HL-60 (cell line): ENCODE measurements around the gene VPS35.
A peak's percentile ranks its signal among the peaks of the same experiment; 100 is the strongest.
"Not testable (repeated sequence)": the region's sequence is repeated elsewhere in the genome, so short reads cannot be mapped to it uniquely, and the experiment has no call there.

ENCODE experiments used
- DNase-seq, 2 experiments: peaks; one replicate each; pipeline ENCODE4 v3.0.0-alpha.2; 2010 to 2020; ENCODE audit warnings: low read depth in 1 of 2, low spot score in 1 of 2
- H3K27ac ChIP-seq: fragments of 250-450 bp; sonication (Bioruptor Pico); replicated peaks from 2 replicates; pipeline ENCODE4 v1.5.1; 2020; ENCODE audit warnings: mild to moderate bottlenecking, moderate library complexity
- H3K27me3 ChIP-seq: fragments of 250-450 bp; sonication (Bioruptor Pico); 2 replicates; pipeline ENCODE4 v1.5.1; 2021; ENCODE audit warnings: mild to moderate bottlenecking, moderate library complexity; ENCODE audit not compliant: insufficient read depth, poor library complexity, severe bottlenecking
- H3K4me3 ChIP-seq: replicated peaks from 2 replicates; pipeline ENCODE4 v1.5.1; 2011; ENCODE audit warnings: mild to moderate bottlenecking, control low read depth, low read length; ENCODE audit not compliant: insufficient read depth
- GABPA ChIP-seq: IDR thresholded peaks from 2 replicates; pipeline ENCODE4 v1.6.1; 2012; ENCODE audit warnings: low read depth
- POLR2AphosphoS5 ChIP-seq: IDR thresholded peaks from 2 replicates; pipeline ENCODE4 v1.6.1; 2012; ENCODE audit warnings: low read depth
- SPI1 ChIP-seq: IDR thresholded peaks from 2 replicates; pipeline ENCODE4 v1.6.1; 2012; ENCODE audit warnings: low read depth, mild to moderate bottlenecking, borderline replicate concordance
- TF ChIP-seq, protein P1 (sequence below): IDR thresholded peaks from one replicate; pipeline ENCODE4 v1.5.1; 2011; ENCODE audit warnings: low read length, control low read depth, inconsistent platforms; ENCODE audit not compliant: insufficient read depth
- TF ChIP-seq, protein P2 (sequence below): IDR thresholded peaks from 2 replicates; pipeline ENCODE4 v1.6.1; 2012; ENCODE audit warnings: low read depth; ENCODE audit not compliant: insufficient replicate concordance

VPS35 gene

DNA sequence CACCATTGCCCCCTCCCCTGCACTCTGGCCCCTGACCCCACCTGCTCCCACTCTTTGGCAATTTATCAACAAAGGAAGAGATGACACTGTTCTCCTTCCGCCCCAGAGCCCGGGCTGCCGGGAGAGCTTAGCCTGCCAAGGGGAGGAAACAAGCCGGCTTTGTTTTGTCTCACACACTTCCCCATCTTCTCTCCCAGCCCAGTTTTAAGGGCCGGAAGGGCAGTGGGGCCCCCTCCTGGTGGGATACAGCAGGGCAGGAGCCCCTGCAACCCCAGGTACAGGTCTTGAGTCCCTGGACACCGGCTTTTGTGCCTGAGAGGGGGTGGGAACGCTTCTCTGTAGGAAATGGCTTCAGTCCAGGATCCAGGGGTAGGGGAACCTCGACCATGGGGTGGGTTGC is 65.7 kb downstream of the VPS35 start:
- DNase-seq = peak in 1 of 2 experiments; percentile 73
- not testable (repeated sequence) for H3K27ac ChIP-seq, H3K4me3 ChIP-seq, H3K27me3 ChIP-seq
- peak; percentile 45; the same call in 1 of the 2 replicates for TF ChIP-seq SPI1

DNA sequence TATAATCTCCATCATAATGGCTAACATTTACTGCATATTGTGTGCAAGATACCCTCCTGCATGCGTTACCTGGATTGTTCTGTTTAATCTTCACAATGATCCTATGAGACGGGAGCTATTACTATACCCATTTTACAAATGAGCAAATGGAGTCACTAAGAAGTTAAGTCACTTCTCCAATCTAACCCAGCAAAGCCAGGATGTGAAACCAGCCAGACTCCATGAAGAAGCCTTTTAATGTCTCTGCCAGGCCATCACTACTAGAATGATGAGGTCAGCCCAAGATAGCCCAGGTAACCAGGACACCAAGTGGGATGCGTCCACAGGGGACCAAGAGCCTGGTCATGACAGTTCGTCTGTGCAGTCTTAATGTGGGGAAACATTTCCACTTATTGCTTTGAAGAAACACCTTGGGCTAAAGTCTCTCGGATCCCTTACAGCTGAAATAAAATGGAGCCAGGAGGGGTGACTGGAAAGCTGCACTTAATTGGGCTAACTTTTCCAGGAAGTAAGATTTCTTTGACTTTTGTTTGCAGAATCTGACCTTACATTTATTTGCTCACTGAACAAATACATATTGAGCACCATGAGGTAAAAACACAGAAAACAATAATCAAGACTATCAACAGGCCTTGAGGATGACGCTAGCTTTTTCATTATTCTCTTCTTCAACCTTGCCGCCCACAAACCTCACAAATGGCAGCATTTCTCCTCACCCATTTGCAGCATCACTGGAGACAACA is 66.9 kb downstream of the VPS35 start:
- no peak for DNase-seq
- TF ChIP-seq, protein P1, sequence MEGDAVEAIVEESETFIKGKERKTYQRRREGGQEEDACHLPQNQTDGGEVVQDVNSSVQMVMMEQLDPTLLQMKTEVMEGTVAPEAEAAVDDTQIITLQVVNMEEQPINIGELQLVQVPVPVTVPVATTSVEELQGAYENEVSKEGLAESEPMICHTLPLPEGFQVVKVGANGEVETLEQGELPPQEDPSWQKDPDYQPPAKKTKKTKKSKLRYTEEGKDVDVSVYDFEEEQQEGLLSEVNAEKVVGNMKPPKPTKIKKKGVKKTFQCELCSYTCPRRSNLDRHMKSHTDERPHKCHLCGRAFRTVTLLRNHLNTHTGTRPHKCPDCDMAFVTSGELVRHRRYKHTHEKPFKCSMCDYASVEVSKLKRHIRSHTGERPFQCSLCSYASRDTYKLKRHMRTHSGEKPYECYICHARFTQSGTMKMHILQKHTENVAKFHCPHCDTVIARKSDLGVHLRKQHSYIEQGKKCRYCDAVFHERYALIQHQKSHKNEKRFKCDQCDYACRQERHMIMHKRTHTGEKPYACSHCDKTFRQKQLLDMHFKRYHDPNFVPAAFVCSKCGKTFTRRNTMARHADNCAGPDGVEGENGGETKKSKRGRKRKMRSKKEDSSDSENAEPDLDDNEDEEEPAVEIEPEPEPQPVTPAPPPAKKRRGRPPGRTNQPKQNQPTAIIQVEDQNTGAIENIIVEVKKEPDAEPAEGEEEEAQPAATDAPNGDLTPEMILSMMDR = no peak
- TF ChIP-seq, protein P2, sequence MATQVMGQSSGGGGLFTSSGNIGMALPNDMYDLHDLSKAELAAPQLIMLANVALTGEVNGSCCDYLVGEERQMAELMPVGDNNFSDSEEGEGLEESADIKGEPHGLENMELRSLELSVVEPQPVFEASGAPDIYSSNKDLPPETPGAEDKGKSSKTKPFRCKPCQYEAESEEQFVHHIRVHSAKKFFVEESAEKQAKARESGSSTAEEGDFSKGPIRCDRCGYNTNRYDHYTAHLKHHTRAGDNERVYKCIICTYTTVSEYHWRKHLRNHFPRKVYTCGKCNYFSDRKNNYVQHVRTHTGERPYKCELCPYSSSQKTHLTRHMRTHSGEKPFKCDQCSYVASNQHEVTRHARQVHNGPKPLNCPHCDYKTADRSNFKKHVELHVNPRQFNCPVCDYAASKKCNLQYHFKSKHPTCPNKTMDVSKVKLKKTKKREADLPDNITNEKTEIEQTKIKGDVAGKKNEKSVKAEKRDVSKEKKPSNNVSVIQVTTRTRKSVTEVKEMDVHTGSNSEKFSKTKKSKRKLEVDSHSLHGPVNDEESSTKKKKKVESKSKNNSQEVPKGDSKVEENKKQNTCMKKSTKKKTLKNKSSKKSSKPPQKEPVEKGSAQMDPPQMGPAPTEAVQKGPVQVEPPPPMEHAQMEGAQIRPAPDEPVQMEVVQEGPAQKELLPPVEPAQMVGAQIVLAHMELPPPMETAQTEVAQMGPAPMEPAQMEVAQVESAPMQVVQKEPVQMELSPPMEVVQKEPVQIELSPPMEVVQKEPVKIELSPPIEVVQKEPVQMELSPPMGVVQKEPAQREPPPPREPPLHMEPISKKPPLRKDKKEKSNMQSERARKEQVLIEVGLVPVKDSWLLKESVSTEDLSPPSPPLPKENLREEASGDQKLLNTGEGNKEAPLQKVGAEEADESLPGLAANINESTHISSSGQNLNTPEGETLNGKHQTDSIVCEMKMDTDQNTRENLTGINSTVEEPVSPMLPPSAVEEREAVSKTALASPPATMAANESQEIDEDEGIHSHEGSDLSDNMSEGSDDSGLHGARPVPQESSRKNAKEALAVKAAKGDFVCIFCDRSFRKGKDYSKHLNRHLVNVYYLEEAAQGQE = no peak
- TF ChIP-seq GABPA = no peak
- TF ChIP-seq SPI1 = no peak
- no peak for TF ChIP-seq POLR2AphosphoS5
- H3K27me3 ChIP-seq = no peaks in the 10 kb centered on the region
- no peak overlapping the region for H3K4me3 ChIP-seq
- H3K27ac ChIP-seq = no peak overlapping the region; the same call in 1 of the 2 replicates

GRCh38 chr16:46621006-46621933 is 67.7 kb downstream of the VPS35 start, which contains the start of gene SHCBP1:
Gene SHCBP1 (minus strand): TSS chr16:46621379. CDS start chr16:46621359, 20 bp downstream.
- peak; percentile 56 to 93 for DNase-seq
- TF ChIP-seq GABPA = no peak
- TF ChIP-seq SPI1 = no peak
- TF ChIP-seq, protein P1 = no peak
- TF ChIP-seq POLR2AphosphoS5 = peak; percentile 76
- TF ChIP-seq, protein P2 = peak; percentile 43
- H3K27ac ChIP-seq = peak within 1 kb of the TSS; percentile 99
- peak within 1 kb of the TSS; percentile 97 for H3K4me3 ChIP-seq
- no peaks in the 10 kb centered on the region for H3K27me3 ChIP-seq
